Natural killer cell treated with Interleukin-12 subunit alpha and Interleukin-12 subunit beta and Interleukin-15 and Interleukin-18, amount 100 ng/mL, for 72 hours (primary cell): Measurements from ENCODE around the gene PTPRN2. TPM values are rescaled to one million over a fixed set of nuclear protein-coding genes. Genes with fewer than 3 reads are reported as not detected.
"Not testable (repeated sequence)": the region's sequence is repeated elsewhere in the genome, so short reads cannot be mapped to it uniquely, and the experiment has no call there.

Experiments used
- ATAC-seq, 2 donors: fragments of 150-1000 bp; cut with Tn5 transposase in 1 of 2; sonication (Bioruptor Pico), chemical (Tn5 transposase) in 1 of 2; 2 replicates each; pipeline ENCODE4 v1.10.0; 2021
- DNase-seq: peaks from one replicate; pipeline ENCODE4 v3.0.0; 2022; ENCODE audit warnings: low spot score
- H3K27ac Mint-ChIP-seq, 2 donors: 1 replicate in 1 of 2; 2 replicates in 1 of 2; pipeline ENCODE4 v1.8.0; 2022; ENCODE audit warnings: mixed read lengths in 2 of 2, mild to moderate bottlenecking in 1 of 2, moderate library complexity in 1 of 2
- H3K27me3 Mint-ChIP-seq, 2 donors: 1 replicate in 1 of 2; 2 replicates in 1 of 2; pipeline ENCODE4 v1.8.0; 2022; ENCODE audit warnings: mixed read lengths in 2 of 2
- H3K36me3 Mint-ChIP-seq: one replicate; pipeline ENCODE4 v1.8.0; 2022; ENCODE audit warnings: mixed read lengths
- H3K4me1 Mint-ChIP-seq, 2 donors: 1 replicate in 1 of 2; 2 replicates in 1 of 2; pipeline ENCODE4 v1.8.0; 2022; ENCODE audit warnings: low read depth in 2 of 2, mixed read lengths in 2 of 2, mild to moderate bottlenecking in 1 of 2
- H3K4me3 Mint-ChIP-seq: one replicate; pipeline ENCODE4 v1.8.0; 2022; ENCODE audit warnings: mixed read lengths
- H3K9me3 Mint-ChIP-seq: 2 replicates; pipeline ENCODE4 v1.8.0; 2022; ENCODE audit warnings: mixed read lengths
- total RNA-seq, 2 donors: library from RNA; stranded (reverse); gene quantifications; one replicate each; pipeline ENCODE4 v1.2.3, GENCODE V29; 2022

PTPRN2 gene
- total RNA-seq, 2 donors from 2014 or later = 0.17 to 0.74 TPM

- H3K27ac Mint-ChIP-seq = no peak overlapping the region
- H3K4me1 Mint-ChIP-seq = no peaks in the 10 kb centered on the region
- H3K9me3 Mint-ChIP-seq = no peaks in the 10 kb centered on the region
- H3K27me3 Mint-ChIP-seq = no peaks in the 10 kb centered on the region
- ATAC-seq = no peak
- no peaks in the 10 kb centered on the region for H3K36me3 Mint-ChIP-seq
- no peak for DNase-seq
- H3K4me3 Mint-ChIP-seq = no peak overlapping the region
Observed at GRCh38 chr7:158348446-158348845, 239.2 kb downstream of the PTPRN2 start.

GRCh38 chr7:158348039-158348438, 239.6 kb downstream of the PTPRN2 start:
- H3K27ac Mint-ChIP-seq, DNase-seq, H3K27me3 Mint-ChIP-seq, H3K9me3 Mint-ChIP-seq, H3K4me3 Mint-ChIP-seq, H3K36me3 Mint-ChIP-seq, ATAC-seq, H3K4me1 Mint-ChIP-seq: not testable (repeated sequence)

GRCh38 chr7:158345731-158346130, 241.9 kb downstream of the PTPRN2 start:
- DNase-seq (no peak), ATAC-seq (no peak)
- Mint-ChIP-seq H3K4me1 (peaks cover 7 to 11% of the 10 kb centered on the region in 2 donors), H3K36me3 (peaks cover 7% of the 10 kb centered on the region), H3K4me3 (no peak overlapping the region), H3K27me3 (no peaks in the 10 kb centered on the region), H3K9me3 (peaks cover 11% of the 10 kb centered on the region), H3K27ac (no peak overlapping the region)

GRCh38 chr7:158344706-158345300, 242.8 kb downstream of the PTPRN2 start:
- Mint-ChIP-seq H3K9me3 (peaks cover 17% of the 10 kb centered on the region), H3K4me1 (peaks cover 12 to 17% of the 10 kb centered on the region in 2 donors), H3K36me3 (peaks cover 16% of the 10 kb centered on the region), H3K27ac (no peak overlapping the region), H3K27me3 (no peaks in the 10 kb centered on the region), H3K4me3 (no peak overlapping the region)
- ATAC-seq (no peak), DNase-seq (no peak)

GRCh38 chr7:158343936-158344455, 243.6 kb downstream of the PTPRN2 start:
- H3K36me3 Mint-ChIP-seq = peaks cover 17% of the 10 kb centered on the region
- no peak overlapping the region for H3K4me3 Mint-ChIP-seq
- H3K9me3 Mint-ChIP-seq = peaks cover 17% of the 10 kb centered on the region
- H3K27me3 Mint-ChIP-seq = no peaks in the 10 kb centered on the region
- no peak for DNase-seq
- peaks cover 12 to 17% of the 10 kb centered on the region in 2 donors for H3K4me1 Mint-ChIP-seq
- ATAC-seq = no peak
- no peak overlapping the region for H3K27ac Mint-ChIP-seq

- Mint-ChIP-seq H3K4me1 (peaks cover 12 to 17% of the 10 kb centered on the region in 2 donors), H3K4me3 (no peak overlapping the region), H3K9me3 (peaks cover 17% of the 10 kb centered on the region), H3K27me3 (no peaks in the 10 kb centered on the region), H3K27ac (no peak overlapping the region), H3K36me3 (peaks cover 17% of the 10 kb centered on the region)
- no peak for DNase-seq
- no peak for ATAC-seq
Observed at GRCh38 chr7:158343526-158343925, 244.1 kb downstream of the PTPRN2 start.

- peaks cover 28% of the 10 kb centered on the region for H3K36me3 Mint-ChIP-seq
- peaks cover 22 to 26% of the 10 kb centered on the region in 2 donors for H3K4me1 Mint-ChIP-seq
- H3K4me3 Mint-ChIP-seq, DNase-seq, H3K27me3 Mint-ChIP-seq, ATAC-seq: not testable (repeated sequence)
- H3K27ac Mint-ChIP-seq = peak overlapping the region; percentile 12 to 82
- peaks cover 29% of the 10 kb centered on the region for H3K9me3 Mint-ChIP-seq
Observed at GRCh38 chr7:158341097-158341496, 246.5 kb downstream of the PTPRN2 start.

GRCh38 chr7:158336952-158337351, 250.7 kb downstream of the PTPRN2 start:
- not testable (repeated sequence) for DNase-seq, H3K27me3 Mint-ChIP-seq, ATAC-seq
- Mint-ChIP-seq H3K36me3 (peaks cover 44% of the 10 kb centered on the region), H3K4me1 (peaks cover 34 to 37% of the 10 kb centered on the region in 2 donors), H3K27ac (peak overlapping the region; percentile 18 to 24), H3K4me3 (peak overlapping the region; percentile 0), H3K9me3 (peaks cover 40% of the 10 kb centered on the region)

- not testable (repeated sequence) for H3K27me3 Mint-ChIP-seq, ATAC-seq, DNase-seq, H3K4me3 Mint-ChIP-seq
- Mint-ChIP-seq H3K4me1 (peaks cover 27% of the 10 kb centered on the region in 2 donors), H3K27ac (peak overlapping the region; percentile 59 to 88), H3K9me3 (peaks cover 35% of the 10 kb centered on the region), H3K36me3 (peaks cover 35% of the 10 kb centered on the region)
Observed at GRCh38 chr7:158332516-158332915, 255.1 kb downstream of the PTPRN2 start.

GRCh38 chr7:158331826-158332450, 255.7 kb downstream of the PTPRN2 start:
- Mint-ChIP-seq H3K36me3 (peaks cover 34% of the 10 kb centered on the region), H3K4me1 (peaks cover 24 to 26% of the 10 kb centered on the region in 2 donors), H3K9me3 (peaks cover 37% of the 10 kb centered on the region), H3K27ac (peak overlapping the region; percentile 59 to 88)
- DNase-seq, ATAC-seq, H3K27me3 Mint-ChIP-seq, H3K4me3 Mint-ChIP-seq: not testable (repeated sequence)

- no peak for DNase-seq
- no peaks in the 10 kb centered on the region for H3K27me3 Mint-ChIP-seq
- H3K4me1 Mint-ChIP-seq = peaks cover 23 to 26% of the 10 kb centered on the region in 2 donors
- ATAC-seq = no peak
- peaks cover 33% of the 10 kb centered on the region for H3K36me3 Mint-ChIP-seq
- H3K27ac Mint-ChIP-seq = no peak overlapping the region
- H3K9me3 Mint-ChIP-seq = peaks cover 35% of the 10 kb centered on the region
- no peak overlapping the region for H3K4me3 Mint-ChIP-seq
Observed at GRCh38 chr7:158329686-158330085, 257.9 kb downstream of the PTPRN2 start.

- Mint-ChIP-seq H3K4me3 (no peak overlapping the region), H3K36me3 (peaks cover 28% of the 10 kb centered on the region), H3K9me3 (peaks cover 35% of the 10 kb centered on the region), H3K27ac (no peak overlapping the region), H3K4me1 (peaks cover 23 to 26% of the 10 kb centered on the region in 2 donors), H3K27me3 (peaks cover 0 to under 1% of the 10 kb centered on the region in 2 donors)
- ATAC-seq = no peak
- DNase-seq = no peak
Observed at GRCh38 chr7:158329014-158329610, 258.5 kb downstream of the PTPRN2 start.

GRCh38 chr7:158328376-158329013, 259.1 kb downstream of the PTPRN2 start:
- H3K27me3 Mint-ChIP-seq = peaks cover 0 to 7% of the 10 kb centered on the region in 2 donors
- peaks cover 36% of the 10 kb centered on the region for H3K9me3 Mint-ChIP-seq
- H3K4me3 Mint-ChIP-seq = no peak overlapping the region
- peaks cover 31% of the 10 kb centered on the region for H3K36me3 Mint-ChIP-seq
- no peak overlapping the region for H3K27ac Mint-ChIP-seq
- H3K4me1 Mint-ChIP-seq = peaks cover 21 to 23% of the 10 kb centered on the region in 2 donors
- DNase-seq (no peak), ATAC-seq (no peak)
